Measurements from ENCODE around the gene TMEM238.

Gene TMEM238

DNA sequence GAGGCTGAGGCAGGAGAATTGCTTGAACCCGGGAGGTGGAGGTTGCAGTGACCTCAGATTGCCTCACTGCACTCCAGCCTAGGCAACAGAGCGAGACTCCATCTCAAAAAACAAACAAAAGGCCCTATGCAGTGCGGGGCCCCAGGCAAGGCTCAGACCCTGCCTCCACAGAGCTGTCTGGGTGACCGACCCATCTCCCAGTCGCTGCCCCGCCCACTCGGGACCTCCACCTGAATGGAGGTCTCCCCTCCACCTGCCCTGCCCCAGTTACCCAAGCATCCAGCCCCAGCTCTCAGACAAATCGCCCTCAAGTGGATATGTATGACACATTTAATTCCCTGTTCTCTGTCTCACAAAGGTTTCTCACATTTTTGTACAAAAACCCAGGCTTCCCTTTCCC, 18.8 kb downstream of the TMEM238 start:
- peaks cover 7 to 12% of the 10 kb centered on the region in 2 donors for H3K4me1 Mint-ChIP-seq
- DNase-seq (no peak), ATAC-seq (replicated peaks) (no peak)
- H3K27ac Mint-ChIP-seq = no peak overlapping the region
- no peaks in the 10 kb centered on the region for H3K9me3 Mint-ChIP-seq
- H3K4me3 Mint-ChIP-seq = no peak overlapping the region
- H3K36me3 Mint-ChIP-seq = no peaks in the 10 kb centered on the region
- peaks cover 33 to 42% of the 10 kb centered on the region in 2 donors for H3K27me3 Mint-ChIP-seq

GRCh38 chr19:55362990-55363716, 20.9 kb downstream of the TMEM238 start, which contains the start of gene GARIN5B:
Gene GARIN5B (minus strand): TSS chr19:55363260. CDS start chr19:55363066, 194 bp downstream.
- Mint-ChIP-seq H3K36me3 (no peaks in the 10 kb centered on the region), H3K4me3 (no peak within 1 kb of the TSS)

GRCh38 chr19:55362174-55362989, 21.7 kb downstream of the TMEM238 start:
- no peak overlapping the region for H3K27ac Mint-ChIP-seq
- H3K9me3 Mint-ChIP-seq = no peaks in the 10 kb centered on the region
- H3K36me3 Mint-ChIP-seq = peaks cover under 1 to 1% of the 10 kb centered on the region in 2 donors
- no peak for DNase-seq
- ATAC-seq (replicated peaks) = no peak
- H3K4me1 Mint-ChIP-seq = no peaks in the 10 kb centered on the region
- peaks cover 27 to 38% of the 10 kb centered on the region in 2 donors for H3K27me3 Mint-ChIP-seq
- H3K4me3 Mint-ChIP-seq = no peak overlapping the region

More at GRCh38 chr19:55362990-55363716, 20.9 kb downstream of the TMEM238 start, which contains the start of gene GARIN5B:
- Mint-ChIP-seq H3K27ac (peak within 1 kb of the TSS; percentile 25), H3K9me3 (no peaks in the 10 kb centered on the region), H3K27me3 (peaks cover 25 to 38% of the 10 kb centered on the region in 2 donors), H3K4me1 (no peaks in the 10 kb centered on the region)
- no peak for ATAC-seq (replicated peaks)
- DNase-seq = no peak

GRCh38 chr19:55360902-55361301, 23.2 kb downstream of the TMEM238 start:
- no peak for ATAC-seq (replicated peaks)
- no peak for DNase-seq
- Mint-ChIP-seq H3K4me1 (no peaks in the 10 kb centered on the region), H3K27me3 (peaks cover 29 to 41% of the 10 kb centered on the region in 2 donors), H3K27ac (no peak overlapping the region), H3K36me3 (peaks cover 1 to 4% of the 10 kb centered on the region in 2 donors), H3K9me3 (no peaks in the 10 kb centered on the region), H3K4me3 (no peak overlapping the region)

GRCh38 chr19:55358943-55359908, 24.9 kb downstream of the TMEM238 start:
- H3K27ac Mint-ChIP-seq = no peak overlapping the region
- H3K27me3 Mint-ChIP-seq = peaks cover 35 to 54% of the 10 kb centered on the region in 2 donors
- DNase-seq = no peak
- H3K4me1 Mint-ChIP-seq = peaks cover 0 to under 1% of the 10 kb centered on the region in 2 donors
- H3K4me3 Mint-ChIP-seq = no peak overlapping the region
- H3K9me3 Mint-ChIP-seq = no peaks in the 10 kb centered on the region
- peaks cover 1 to 4% of the 10 kb centered on the region in 2 donors for H3K36me3 Mint-ChIP-seq
- ATAC-seq (replicated peaks) = no peak

DNA sequence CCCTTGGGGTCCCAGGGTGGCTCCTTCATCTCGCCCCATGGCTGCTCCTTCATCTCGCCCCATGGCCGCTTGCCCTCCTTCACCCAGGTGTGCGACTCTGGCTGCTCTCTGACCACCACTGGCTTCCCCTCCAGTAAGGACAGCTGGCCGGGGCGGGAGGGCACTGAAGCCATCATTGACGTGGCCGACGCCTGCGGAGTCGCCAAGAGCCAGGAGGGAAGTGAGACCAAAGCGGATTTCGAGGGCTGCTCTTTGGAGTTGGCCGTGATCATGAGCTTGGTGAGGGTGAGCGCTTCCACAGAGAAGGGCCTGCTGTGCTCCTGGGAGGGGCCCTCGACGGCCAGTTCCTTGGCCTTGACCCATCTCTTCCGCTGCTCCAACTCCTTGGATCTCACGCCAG, 25.6 kb downstream of the TMEM238 start:
- ATAC-seq (replicated peaks) (no peak), DNase-seq (no peak)
- peaks cover 4 to 8% of the 10 kb centered on the region in 2 donors for H3K4me1 Mint-ChIP-seq
- no peaks in the 10 kb centered on the region for H3K9me3 Mint-ChIP-seq
- H3K36me3 Mint-ChIP-seq = peaks cover 1 to 4% of the 10 kb centered on the region in 2 donors
- H3K27ac Mint-ChIP-seq = no peak overlapping the region
- H3K27me3 Mint-ChIP-seq = peaks cover 43 to 54% of the 10 kb centered on the region in 2 donors
- no peak overlapping the region for H3K4me3 Mint-ChIP-seq

- DNase-seq (no peak), ATAC-seq (replicated peaks) (no peak)
- H3K4me1 Mint-ChIP-seq = peaks cover 14 to 27% of the 10 kb centered on the region in 2 donors
- H3K27me3 Mint-ChIP-seq = peaks cover 65 to 86% of the 10 kb centered on the region in 2 donors
- H3K27ac Mint-ChIP-seq = no peak overlapping the region
- H3K4me3 Mint-ChIP-seq = no peak overlapping the region
- H3K9me3 Mint-ChIP-seq = no peaks in the 10 kb centered on the region
- peaks cover 1 to 4% of the 10 kb centered on the region in 2 donors for H3K36me3 Mint-ChIP-seq
Observed at GRCh38 chr19:55355213-55355821, 28.8 kb downstream of the TMEM238 start.

- Mint-ChIP-seq H3K27me3 (peaks cover 65 to 86% of the 10 kb centered on the region in 2 donors), H3K36me3 (peaks cover 1 to 4% of the 10 kb centered on the region in 2 donors), H3K4me1 (peaks cover 14 to 27% of the 10 kb centered on the region in 2 donors), H3K9me3 (no peaks in the 10 kb centered on the region), H3K27ac (peak within 1 kb of the TSS; percentile 65), H3K4me3 (peak within 1 kb of the TSS; percentile 73 to 81)
- DNase-seq (no peak), ATAC-seq (replicated peaks) (no peak)
Observed at GRCh38 chr19:55354698-55355212, 29.3 kb downstream of the TMEM238 start, which contains the start of gene COX6B2. Gene COX6B2 (minus strand): TSS chr19:55354719. CDS start chr19:55354521, 198 bp downstream.

DNA sequence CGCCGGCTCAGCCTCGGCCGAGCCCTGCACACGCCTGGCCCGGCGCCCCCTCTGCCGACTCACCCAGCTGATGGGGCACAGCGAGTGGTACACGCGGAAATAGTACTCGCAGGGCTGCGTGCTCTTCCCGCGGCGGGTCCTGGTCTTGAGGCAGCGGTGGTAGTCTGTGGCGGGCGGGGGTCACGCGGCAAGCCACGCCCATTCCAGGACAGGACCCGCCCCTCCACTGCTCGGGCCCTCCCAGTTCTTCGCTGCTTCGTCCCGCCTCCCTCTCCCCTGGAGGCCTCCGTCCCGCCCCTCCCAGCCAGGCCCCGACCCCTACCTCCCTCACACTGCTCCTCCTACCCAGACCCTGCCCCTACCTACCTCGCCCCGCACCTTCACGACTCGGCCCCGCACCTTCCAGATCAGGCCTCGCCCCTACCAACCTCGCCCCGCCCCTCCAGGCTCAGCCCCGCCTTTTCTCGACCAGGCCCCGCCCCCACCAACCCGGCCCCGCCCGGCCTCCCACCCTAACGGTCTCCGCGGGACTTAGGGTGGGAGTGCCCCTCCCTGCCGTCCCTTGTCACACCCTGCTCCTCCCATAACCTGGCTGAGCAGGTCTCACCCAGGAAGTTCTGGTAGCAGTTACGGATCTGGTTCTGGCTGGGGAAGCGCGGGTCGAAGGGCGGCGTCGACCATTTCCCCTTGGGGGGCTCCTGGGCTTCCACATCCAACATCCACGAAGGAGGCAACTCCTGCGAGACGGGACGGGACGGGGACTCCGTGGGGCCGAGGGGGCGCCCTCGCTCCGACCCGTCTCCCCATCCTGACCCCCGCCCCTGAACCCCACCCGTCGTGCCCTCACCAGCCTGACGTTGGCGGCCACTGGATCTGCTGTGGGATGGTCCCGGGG, 30.0 kb downstream of the TMEM238 start:
- Mint-ChIP-seq H3K36me3 (peaks cover 1 to 4% of the 10 kb centered on the region in 2 donors), H3K27ac (peak overlapping the region; percentile 65), H3K9me3 (no peaks in the 10 kb centered on the region), H3K27me3 (peaks cover 64 to 83% of the 10 kb centered on the region in 2 donors), H3K4me3 (peak overlapping the region; percentile 73 to 81), H3K4me1 (peaks cover 14 to 27% of the 10 kb centered on the region in 2 donors)
- no peak for DNase-seq
- peak; percentile 69 to 79 for ATAC-seq (replicated peaks)

GRCh38 chr19:55353356-55353802, 30.7 kb downstream of the TMEM238 start:
- H3K4me1 Mint-ChIP-seq = peaks cover 14 to 27% of the 10 kb centered on the region in 2 donors
- H3K27me3 Mint-ChIP-seq = peaks cover 61 to 77% of the 10 kb centered on the region in 2 donors
- peaks cover 1 to 4% of the 10 kb centered on the region in 2 donors for H3K36me3 Mint-ChIP-seq
- DNase-seq (no peak), ATAC-seq (replicated peaks) (peak; percentile 6 to 8)
- no peaks in the 10 kb centered on the region for H3K9me3 Mint-ChIP-seq
- peak overlapping the region; percentile 73 to 81 for H3K4me3 Mint-ChIP-seq
- no peak overlapping the region for H3K27ac Mint-ChIP-seq

- Mint-ChIP-seq H3K27me3 (peaks cover 56 to 69% of the 10 kb centered on the region in 2 donors), H3K4me3 (peak overlapping the region; percentile 71 to 73), H3K36me3 (peaks cover 2 to 9% of the 10 kb centered on the region in 2 donors), H3K9me3 (no peaks in the 10 kb centered on the region), H3K4me1 (peaks cover 14 to 27% of the 10 kb centered on the region in 2 donors), H3K27ac (peak overlapping the region; percentile 72)
- no peak for DNase-seq
- ATAC-seq (replicated peaks) = no peak
Observed at GRCh38 chr19:55352549-55353145, 31.4 kb downstream of the TMEM238 start.

GRCh38 chr19:55352040-55352439, 32.1 kb downstream of the TMEM238 start:
- Mint-ChIP-seq H3K9me3 (no peaks in the 10 kb centered on the region), H3K27ac (no peak overlapping the region), H3K4me1 (peaks cover 14 to 27% of the 10 kb centered on the region in 2 donors), H3K4me3 (no peak overlapping the region), H3K36me3 (peaks cover 3 to 5% of the 10 kb centered on the region in 2 donors), H3K27me3 (peaks cover 51 to 63% of the 10 kb centered on the region in 2 donors)
- DNase-seq = no peak
- ATAC-seq (replicated peaks) = no peak
